OCI-LY7 (cell line): Measurements from ENCODE around the gene EHF. TPM values are rescaled to one million over a fixed set of nuclear protein-coding genes. Genes with fewer than 3 reads are reported as not detected.

Experiments used
- BruUV-seq: library from RNA; stranded (reverse); fragments of 400-500 nt; replicated peaks from 2 replicates; lab custom pipeline; 2021; lab: Mats Ljungman, UMichigan
- CTCF ChIA-PET: fragments of 300-600 bp; sonication (Branson Sonifier 250); formaldehyde crosslinking; loops from one replicate; lab custom pipeline; 2022; ENCODE audit warnings: antibody characterized with exemption; ENCODE audit not compliant: unreplicated experiment; lab: Charles Lee
- POLR2A ChIA-PET: fragments of 300-600 bp; sonication (Branson Sonifier 250); formaldehyde crosslinking; loops from one replicate; lab custom pipeline; 2022; ENCODE audit warnings: antibody characterized with exemption; lab: Charles Lee
- DNase-seq: peaks from one replicate; pipeline ENCODE4 v3.0.0-alpha.2; 2015; ENCODE audit warnings: low spot score
- H2AFZ ChIP-seq: fragments of 200-600 bp; sonication (generic), shearing (Covaris generic); 2 replicates; pipeline ENCODE4 v1.6.1; 2014; ENCODE audit warnings: mild to moderate bottlenecking, antibody characterized with exemption, low read length, moderate library complexity
- H3K27ac ChIP-seq: fragments of 200-600 bp; sonication (generic); 2 replicates; pipeline ENCODE4 v1.5.1; 2014; ENCODE audit warnings: mixed run types, low read depth, mild to moderate bottlenecking, moderate library complexity, low read length, inconsistent platforms; ENCODE audit not compliant: poor library complexity, severe bottlenecking
- H3K36me3 ChIP-seq: fragments of 200-600 bp; sonication (generic); 2 replicates; pipeline ENCODE4 v1.6.1; 2014; ENCODE audit warnings: mild to moderate bottlenecking, antibody characterized with exemption, low read length, moderate library complexity, mixed read lengths; ENCODE audit not compliant: insufficient read depth
- H3K4me1 ChIP-seq: fragments of 200-600 bp; sonication (generic); 2 replicates; pipeline ENCODE4 v1.5.1; 2014; ENCODE audit warnings: mild to moderate bottlenecking, low read length; ENCODE audit not compliant: insufficient read depth, poor library complexity, severe bottlenecking
- H3K4me2 ChIP-seq: fragments of 200-600 bp; sonication (generic); 2 replicates; pipeline ENCODE4 v1.6.1; 2014; ENCODE audit warnings: mild to moderate bottlenecking, low read length
- H3K4me3 ChIP-seq: fragments of 200-600 bp; sonication (generic); 2 replicates; pipeline ENCODE4 v1.5.1; 2014; ENCODE audit warnings: mild to moderate bottlenecking, low read depth, low read length; ENCODE audit not compliant: poor library complexity, severe bottlenecking
- H3K79me2 ChIP-seq: fragments of 200-600 bp; sonication (generic); 2 replicates; pipeline ENCODE4 v1.6.1; 2016; ENCODE audit warnings: low read depth, mild to moderate bottlenecking, low read length, moderate library complexity, mixed read lengths; ENCODE audit not compliant: insufficient read depth
- H3K9me2 ChIP-seq: fragments of 200-600 bp; sonication (generic); 2 replicates; pipeline ENCODE4 v1.6.1; 2016; ENCODE audit warnings: mild to moderate bottlenecking, low read length, mixed read lengths; ENCODE audit not compliant: insufficient read depth
- H3K9me3 ChIP-seq: fragments of 200-600 bp; sonication (generic); 2 replicates; pipeline ENCODE4 v1.6.1; 2014; ENCODE audit warnings: mild to moderate bottlenecking, mixed run types, low read length, mixed read lengths
- H4K20me1 ChIP-seq: fragments of 200-600 bp; sonication (generic); 2 replicates; pipeline ENCODE4 v1.6.1; 2014; ENCODE audit warnings: mild to moderate bottlenecking, antibody characterized with exemption, low read length, moderate library complexity, mixed read lengths; ENCODE audit not compliant: insufficient read depth
- EZH2phosphoT487 ChIP-seq: fragments of 200-600 bp; sonication (generic); IDR thresholded peaks from 2 replicates; pipeline ENCODE4 v1.6.1; 2018; ENCODE audit warnings: low read depth, borderline replicate concordance, mild to moderate bottlenecking, mixed run types, antibody characterized with exemption, low read length, moderate library complexity, mixed read lengths
- intact Hi-C: fragments of 100-400 bp; cut with micrococcal nuclease; formaldehyde crosslinking; loops from one replicate; pipeline ENCODE4 v1.10.0; 2022; ENCODE audit not compliant: unreplicated experiment
- total RNA-seq, 2 experiments: library from RNA; depleted of rRNA in 1 of 2; stranded (reverse); fragments of >200 nt in 1 of 2; shearing (Covaris generic) in 1 of 2; gene quantifications; 2 replicates each; pipeline ENCODE4 v1.2.3, GENCODE V29; 2014 to 2022
- TF ChIP-seq, protein P1 (sequence below): fragments of 200-600 bp; sonication (generic); conservative IDR thresholded peaks from 2 replicates; pipeline ENCODE4 v1.5.1; 2014; ENCODE audit warnings: mild to moderate bottlenecking, antibody characterized with exemption, low read length, moderate library complexity, mixed read lengths

Gene EHF
- total RNA-seq, 2 experiments from 2014 or later, result not detected

- Histone ChIP-seq H3K9me3 (no peaks in the 10 kb centered on the region), H4K20me1 (no peaks in the 10 kb centered on the region), H3K9me2 (no peaks in the 10 kb centered on the region), H3K27ac (no peak overlapping the region), H3K4me3 (no peak overlapping the region), H3K4me2 (no peak overlapping the region), H2AFZ (no peak overlapping the region), H3K36me3 (no peaks in the 10 kb centered on the region), H3K4me1 (no peaks in the 10 kb centered on the region), H3K79me2 (no peaks in the 10 kb centered on the region)
- BruUV-seq, result no TSS peak
- ChIA-PET POLR2A (no interaction called here), CTCF (no interaction called here)
- intact Hi-C loops, result no loop called here
- TF ChIP-seq EZH2phosphoT487, result no peak
- TF ChIP-seq, protein P1, sequence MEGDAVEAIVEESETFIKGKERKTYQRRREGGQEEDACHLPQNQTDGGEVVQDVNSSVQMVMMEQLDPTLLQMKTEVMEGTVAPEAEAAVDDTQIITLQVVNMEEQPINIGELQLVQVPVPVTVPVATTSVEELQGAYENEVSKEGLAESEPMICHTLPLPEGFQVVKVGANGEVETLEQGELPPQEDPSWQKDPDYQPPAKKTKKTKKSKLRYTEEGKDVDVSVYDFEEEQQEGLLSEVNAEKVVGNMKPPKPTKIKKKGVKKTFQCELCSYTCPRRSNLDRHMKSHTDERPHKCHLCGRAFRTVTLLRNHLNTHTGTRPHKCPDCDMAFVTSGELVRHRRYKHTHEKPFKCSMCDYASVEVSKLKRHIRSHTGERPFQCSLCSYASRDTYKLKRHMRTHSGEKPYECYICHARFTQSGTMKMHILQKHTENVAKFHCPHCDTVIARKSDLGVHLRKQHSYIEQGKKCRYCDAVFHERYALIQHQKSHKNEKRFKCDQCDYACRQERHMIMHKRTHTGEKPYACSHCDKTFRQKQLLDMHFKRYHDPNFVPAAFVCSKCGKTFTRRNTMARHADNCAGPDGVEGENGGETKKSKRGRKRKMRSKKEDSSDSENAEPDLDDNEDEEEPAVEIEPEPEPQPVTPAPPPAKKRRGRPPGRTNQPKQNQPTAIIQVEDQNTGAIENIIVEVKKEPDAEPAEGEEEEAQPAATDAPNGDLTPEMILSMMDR, result no peak
- DNase-seq, result no peak
These were observed 60.2 kb downstream of the EHF start for GRCh38 chr11:34680918-34681586.

GRCh38 chr11:34682825-34683224, 61.9 kb downstream of the EHF start:
- intact Hi-C loops, result no loop called here
- Histone ChIP-seq H4K20me1 (no peaks in the 10 kb centered on the region), H3K4me2 (no peak overlapping the region), H3K9me2 (no peaks in the 10 kb centered on the region), H3K36me3 (no peaks in the 10 kb centered on the region), H2AFZ (no peak overlapping the region), H3K79me2 (no peaks in the 10 kb centered on the region), H3K9me3 (no peaks in the 10 kb centered on the region), H3K4me3 (no peak overlapping the region), H3K4me1 (no peaks in the 10 kb centered on the region), H3K27ac (no peak overlapping the region)
- DNase-seq, result no peak
- TF ChIP-seq, protein P1, result no peak
- TF ChIP-seq EZH2phosphoT487, result no peak
- BruUV-seq, result no TSS peak
- ChIA-PET POLR2A (interaction anchor here (0.6 kb wide), 1 partner anchor 305 kb away, joined by 4 read pairs; no protein-coding TSS in a partner anchor), CTCF (no interaction called here)

DNA sequence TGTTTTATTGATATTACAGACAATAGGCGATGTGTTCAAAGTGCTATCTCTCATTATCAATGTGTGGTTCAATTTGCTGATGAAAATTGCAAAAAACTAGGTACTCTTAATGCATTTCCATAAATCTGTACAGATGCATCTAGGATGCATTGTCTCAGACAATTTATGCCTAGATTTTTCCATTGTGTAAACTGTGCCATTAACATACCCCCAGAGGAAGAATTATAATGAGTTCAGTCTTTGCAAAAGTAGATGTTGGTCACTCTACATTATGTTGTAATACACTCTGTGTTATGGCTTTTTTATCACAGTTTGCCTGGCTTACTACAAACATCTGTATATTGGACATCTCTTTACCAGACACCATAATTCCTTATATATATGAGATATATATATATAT, 62.5 kb downstream of the EHF start:
- BruUV-seq, result no TSS peak
- DNase-seq, result no peak
- CTCF ChIA-PET, result no interaction called here
- POLR2A ChIA-PET, result no interaction called here
- Histone ChIP-seq H3K9me3 (no peaks in the 10 kb centered on the region), H4K20me1 (no peaks in the 10 kb centered on the region), H3K9me2 (no peaks in the 10 kb centered on the region), H3K36me3 (no peaks in the 10 kb centered on the region), H3K4me2 (no peak overlapping the region), H3K4me1 (no peaks in the 10 kb centered on the region), H3K27ac (no peak overlapping the region), H3K4me3 (no peak overlapping the region), H3K79me2 (no peaks in the 10 kb centered on the region), H2AFZ (no peak overlapping the region)
- TF ChIP-seq, protein P1, result no peak
- no peak for TF ChIP-seq EZH2phosphoT487
- intact Hi-C loops, result no loop called here
